Smooth muscle cell of the coronary artery (primary cell): Measurements from ENCODE around the gene ABCA9. TPM values are rescaled to one million over a fixed set of nuclear protein-coding genes. Genes with fewer than 3 reads are reported as not detected.

Experiments
- total RNA-seq: library from RNA; depleted of rRNA; stranded (reverse); fragments of >200 nt; gene quantifications from 2 replicates; pipeline ENCODE4 v1.2.3, GENCODE V29; 2014; ENCODE audit warnings: low replicate concordance

The ABCA9 gene, protein sequence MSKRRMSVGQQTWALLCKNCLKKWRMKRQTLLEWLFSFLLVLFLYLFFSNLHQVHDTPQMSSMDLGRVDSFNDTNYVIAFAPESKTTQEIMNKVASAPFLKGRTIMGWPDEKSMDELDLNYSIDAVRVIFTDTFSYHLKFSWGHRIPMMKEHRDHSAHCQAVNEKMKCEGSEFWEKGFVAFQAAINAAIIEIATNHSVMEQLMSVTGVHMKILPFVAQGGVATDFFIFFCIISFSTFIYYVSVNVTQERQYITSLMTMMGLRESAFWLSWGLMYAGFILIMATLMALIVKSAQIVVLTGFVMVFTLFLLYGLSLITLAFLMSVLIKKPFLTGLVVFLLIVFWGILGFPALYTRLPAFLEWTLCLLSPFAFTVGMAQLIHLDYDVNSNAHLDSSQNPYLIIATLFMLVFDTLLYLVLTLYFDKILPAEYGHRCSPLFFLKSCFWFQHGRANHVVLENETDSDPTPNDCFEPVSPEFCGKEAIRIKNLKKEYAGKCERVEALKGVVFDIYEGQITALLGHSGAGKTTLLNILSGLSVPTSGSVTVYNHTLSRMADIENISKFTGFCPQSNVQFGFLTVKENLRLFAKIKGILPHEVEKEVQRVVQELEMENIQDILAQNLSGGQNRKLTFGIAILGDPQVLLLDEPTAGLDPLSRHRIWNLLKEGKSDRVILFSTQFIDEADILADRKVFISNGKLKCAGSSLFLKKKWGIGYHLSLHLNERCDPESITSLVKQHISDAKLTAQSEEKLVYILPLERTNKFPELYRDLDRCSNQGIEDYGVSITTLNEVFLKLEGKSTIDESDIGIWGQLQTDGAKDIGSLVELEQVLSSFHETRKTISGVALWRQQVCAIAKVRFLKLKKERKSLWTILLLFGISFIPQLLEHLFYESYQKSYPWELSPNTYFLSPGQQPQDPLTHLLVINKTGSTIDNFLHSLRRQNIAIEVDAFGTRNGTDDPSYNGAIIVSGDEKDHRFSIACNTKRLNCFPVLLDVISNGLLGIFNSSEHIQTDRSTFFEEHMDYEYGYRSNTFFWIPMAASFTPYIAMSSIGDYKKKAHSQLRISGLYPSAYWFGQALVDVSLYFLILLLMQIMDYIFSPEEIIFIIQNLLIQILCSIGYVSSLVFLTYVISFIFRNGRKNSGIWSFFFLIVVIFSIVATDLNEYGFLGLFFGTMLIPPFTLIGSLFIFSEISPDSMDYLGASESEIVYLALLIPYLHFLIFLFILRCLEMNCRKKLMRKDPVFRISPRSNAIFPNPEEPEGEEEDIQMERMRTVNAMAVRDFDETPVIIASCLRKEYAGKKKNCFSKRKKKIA (N-terminal part only)
- 14.1 and 130 TPM in 2 replicates for total RNA-seq

DNA sequence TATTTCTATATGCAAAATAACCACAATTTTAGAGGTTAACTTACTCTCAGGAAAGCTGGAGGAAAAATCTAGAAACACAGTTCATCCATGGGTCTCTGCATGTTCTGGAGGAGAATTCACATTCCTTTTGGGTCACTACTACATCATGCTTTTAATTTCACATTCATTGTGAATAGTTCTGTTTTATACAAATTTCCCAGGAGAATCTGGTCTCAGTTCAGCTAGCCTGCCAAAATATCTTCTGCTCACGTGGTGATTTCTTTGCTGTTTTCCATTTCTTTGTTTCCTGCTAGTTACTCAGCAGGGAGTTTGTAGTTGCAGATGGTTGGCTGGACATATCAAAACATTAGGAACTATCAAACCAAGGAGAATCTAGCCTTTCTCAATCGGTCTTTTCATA, at the start of gene ABCA9:
TSS of gene ABCA9 (minus strand) at position 106 of the 400 bp plus-strand sequence. CDS start 9,801 bp downstream, outside the sequence.

DNA sequence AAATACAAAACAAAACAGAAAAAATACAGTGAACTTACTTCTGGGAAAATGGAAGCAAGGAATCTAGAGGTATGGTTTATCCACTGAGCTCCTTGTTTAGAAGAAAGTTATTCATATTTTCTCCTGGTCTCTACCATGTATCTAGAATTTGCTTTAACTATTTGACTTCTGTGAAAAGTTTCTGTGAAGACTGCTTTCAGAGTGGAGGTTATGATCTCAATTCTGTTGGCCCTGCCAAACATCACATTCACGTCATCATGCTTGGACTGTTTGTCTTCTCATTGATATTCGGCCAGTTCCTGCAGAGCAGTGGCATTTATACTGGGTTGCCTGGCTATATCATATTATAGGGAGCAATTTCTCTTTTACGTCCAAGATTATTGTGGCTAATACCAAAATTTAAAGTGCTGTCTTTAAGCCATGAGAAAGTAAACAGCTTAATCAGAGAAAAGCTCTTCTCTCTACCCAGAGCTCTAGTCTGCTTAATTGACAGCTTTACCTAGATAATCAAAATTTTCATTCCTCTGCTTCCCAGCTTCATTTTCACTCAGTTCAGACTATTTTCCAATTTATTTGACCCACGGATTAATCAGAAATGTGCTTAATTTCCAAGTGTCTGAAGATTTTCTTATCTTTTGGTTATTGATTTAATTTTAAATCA, 105.4 kb downstream of the ABCA9 start, which contains the start of gene ABCA8:
TSS of gene ABCA8 (minus strand) at position 212 of the 661 bp plus-strand sequence. CDS start 13,358 bp downstream, outside the sequence.

Other genes with a start within 250 kb of the ABCA9 start
- gene ABCA8, start 105.5 kb downstream of the ABCA9 start, total RNA-seq: 57.4 and 85.5 TPM in 2 replicates
- gene ABCA6, start 81.0 kb upstream of the ABCA9 start, total RNA-seq: 23.2 and 90.9 TPM in 2 replicates
- 0.53 and 7.1 TPM in 2 replicates for gene ABCA10, start 167.9 kb upstream of the ABCA9 start, total RNA-seq